Activated naive CD8-positive, alpha-beta T cell (primary cell): Measurements from ENCODE around the gene SDS.

ENCODE experiments used
- H3K27ac Mint-ChIP-seq: one replicate; pipeline ENCODE4 v1.8.0; 2021; ENCODE audit warnings: mixed read lengths
- H3K27me3 Mint-ChIP-seq: one replicate; pipeline ENCODE4 v1.8.0; 2021; ENCODE audit warnings: mixed read lengths
- H3K36me3 Mint-ChIP-seq: one replicate; pipeline ENCODE4 v1.8.0; 2021; ENCODE audit warnings: mixed read lengths
- H3K4me1 Mint-ChIP-seq: one replicate; pipeline ENCODE4 v1.8.0; 2021; ENCODE audit warnings: low read depth, mixed read lengths
- H3K4me3 Mint-ChIP-seq: one replicate; pipeline ENCODE4 v1.8.0; 2021; ENCODE audit warnings: mild to moderate bottlenecking, mixed read lengths
- H3K9me3 Mint-ChIP-seq: one replicate; pipeline ENCODE4 v1.8.0; 2021; ENCODE audit warnings: low read depth, mixed read lengths

The SDS gene, protein sequence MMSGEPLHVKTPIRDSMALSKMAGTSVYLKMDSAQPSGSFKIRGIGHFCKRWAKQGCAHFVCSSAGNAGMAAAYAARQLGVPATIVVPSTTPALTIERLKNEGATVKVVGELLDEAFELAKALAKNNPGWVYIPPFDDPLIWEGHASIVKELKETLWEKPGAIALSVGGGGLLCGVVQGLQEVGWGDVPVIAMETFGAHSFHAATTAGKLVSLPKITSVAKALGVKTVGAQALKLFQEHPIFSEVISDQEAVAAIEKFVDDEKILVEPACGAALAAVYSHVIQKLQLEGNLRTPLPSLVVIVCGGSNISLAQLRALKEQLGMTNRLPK

DNA sequence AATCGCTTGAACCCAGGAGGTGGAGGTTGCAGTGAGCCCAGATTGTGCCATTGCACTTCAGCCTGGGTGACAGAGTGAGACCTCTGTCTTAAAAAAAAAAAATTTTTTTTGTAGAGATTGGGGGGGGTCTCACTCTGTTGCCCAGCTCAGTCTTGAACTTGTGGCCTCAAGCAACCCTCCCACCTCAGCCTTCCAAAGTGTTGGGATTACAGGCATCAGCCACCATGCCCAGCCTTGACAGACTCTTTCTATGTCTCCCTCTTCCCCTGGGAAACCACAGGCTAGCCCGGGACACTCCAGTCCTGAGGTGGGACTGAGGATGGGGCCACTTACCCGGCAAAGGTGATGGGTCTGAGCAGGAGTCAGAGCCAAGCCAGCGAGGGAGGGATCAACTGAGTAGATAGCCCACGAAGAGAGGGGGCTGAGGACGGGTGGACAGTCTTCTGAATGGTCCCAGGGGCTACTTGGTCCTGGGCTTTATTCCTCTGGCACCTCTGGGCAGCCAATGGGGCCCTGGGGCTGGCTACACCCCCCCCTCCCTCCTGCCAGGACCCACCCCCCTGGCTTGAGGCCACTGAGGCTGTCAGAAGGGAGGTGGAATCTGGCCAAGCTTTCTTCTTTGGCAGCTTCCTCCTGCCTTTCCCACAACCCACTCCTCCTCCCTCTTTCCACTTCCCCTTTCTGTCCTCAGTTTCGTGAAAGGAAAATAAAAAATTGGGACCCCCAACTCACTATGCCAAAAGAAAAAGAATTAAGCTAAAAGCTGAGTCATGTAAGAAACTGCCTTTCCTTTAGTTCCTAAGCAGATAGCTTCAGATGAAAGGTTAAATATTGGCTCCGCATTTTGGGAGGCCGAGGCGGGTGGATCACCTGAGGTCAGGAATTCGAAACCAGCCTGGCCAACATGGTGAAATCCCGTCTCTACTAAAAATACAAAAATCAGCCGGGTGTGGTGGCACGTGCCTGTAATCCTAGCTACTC is at the start of gene SDS:
Gene SDS, minus strand, starts transcription at position 453 of the 981 bp plus-strand sequence. CDS start 4,179 bp downstream, outside the sequence.
- Mint-ChIP-seq H3K36me3 (no peaks in the 10 kb centered on the region), H3K27me3 (peaks cover 6% of the 10 kb centered on the region), H3K9me3 (no peaks in the 10 kb centered on the region), H3K4me1 (no peaks in the 10 kb centered on the region), H3K4me3 (no peak within 1 kb of the TSS), H3K27ac (no peak within 1 kb of the TSS)

DNA sequence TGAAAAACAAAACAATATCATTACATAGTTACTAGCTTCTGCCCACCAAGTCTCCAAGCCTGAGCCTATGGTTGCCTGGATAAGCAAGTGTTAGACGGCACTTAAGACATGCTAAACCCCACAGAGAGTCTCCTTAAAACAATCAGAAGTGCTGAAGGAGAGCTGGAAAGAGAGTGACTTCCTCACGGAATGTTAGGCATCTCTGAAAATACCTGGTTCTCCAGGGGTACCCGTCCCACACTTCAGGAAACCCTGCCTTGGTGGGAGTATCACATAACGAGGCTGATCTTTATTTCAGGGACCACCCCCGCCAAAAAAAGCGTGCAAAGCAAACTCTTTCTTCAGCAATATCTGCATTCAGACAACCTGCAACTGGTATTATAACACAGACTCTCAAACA is 49.6 kb upstream of the SDS start:
- no peaks in the 10 kb centered on the region for H3K36me3 Mint-ChIP-seq
- peaks cover 7% of the 10 kb centered on the region for H3K27me3 Mint-ChIP-seq
- no peaks in the 10 kb centered on the region for H3K4me1 Mint-ChIP-seq
- no peak overlapping the region for H3K4me3 Mint-ChIP-seq
- no peak overlapping the region for H3K27ac Mint-ChIP-seq
- no peaks in the 10 kb centered on the region for H3K9me3 Mint-ChIP-seq

DNA sequence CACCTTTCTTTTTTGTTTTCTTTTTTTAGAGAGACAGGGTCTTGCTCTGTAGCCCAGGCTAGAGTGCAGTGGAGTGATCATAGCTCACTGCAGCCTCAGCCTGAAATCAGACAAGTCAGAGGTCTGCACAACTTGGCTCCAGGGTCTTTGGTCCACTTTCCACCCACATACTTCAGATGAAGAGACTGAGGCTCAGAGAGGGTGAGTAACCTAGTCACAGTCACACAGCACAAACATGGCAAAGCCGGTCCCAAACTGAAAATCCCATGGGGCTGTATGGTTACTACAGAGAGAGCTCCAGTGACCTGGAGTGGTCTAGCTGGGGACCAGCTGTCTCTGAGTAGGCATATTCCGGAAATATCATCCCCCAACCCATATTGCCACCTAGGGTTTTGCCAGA is 48.8 kb upstream of the SDS start:
- H3K9me3 Mint-ChIP-seq: no peaks in the 10 kb centered on the region
- no peak overlapping the region for H3K4me3 Mint-ChIP-seq
- H3K27ac Mint-ChIP-seq: no peak overlapping the region
- peaks cover 7% of the 10 kb centered on the region for H3K27me3 Mint-ChIP-seq
- no peaks in the 10 kb centered on the region for H3K36me3 Mint-ChIP-seq
- H3K4me1 Mint-ChIP-seq: no peaks in the 10 kb centered on the region

GRCh38 chr12:113449839-113450238 is 46.2 kb upstream of the SDS start:
- Mint-ChIP-seq H3K27me3 (peaks cover 17% of the 10 kb centered on the region), H3K27ac (no peak overlapping the region), H3K4me1 (no peaks in the 10 kb centered on the region), H3K36me3 (no peaks in the 10 kb centered on the region), H3K4me3 (no peak overlapping the region), H3K9me3 (no peaks in the 10 kb centered on the region)

DNA sequence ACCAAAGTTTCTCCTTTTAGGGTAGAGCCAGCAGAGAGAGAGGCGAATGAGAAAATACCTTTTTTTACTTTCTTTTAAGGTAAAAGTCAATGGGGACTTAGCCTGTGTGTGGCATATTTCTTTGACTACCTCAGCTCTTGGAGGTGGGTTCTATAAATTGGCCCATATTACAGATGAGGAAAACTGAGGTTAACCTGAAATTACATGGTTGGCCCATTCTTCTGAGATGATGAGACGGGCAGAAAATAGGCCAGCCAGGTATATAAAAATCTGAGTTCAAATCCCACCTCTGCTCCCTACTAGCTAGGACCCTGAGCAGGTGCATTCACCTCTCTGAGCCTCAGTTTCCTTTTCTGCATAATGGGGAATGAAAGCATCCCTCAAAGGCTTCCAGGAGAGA is 45.6 kb upstream of the SDS start:
- Mint-ChIP-seq H3K4me3 (no peak overlapping the region), H3K4me1 (no peaks in the 10 kb centered on the region), H3K9me3 (no peaks in the 10 kb centered on the region), H3K36me3 (no peaks in the 10 kb centered on the region), H3K27me3 (peaks cover 17% of the 10 kb centered on the region), H3K27ac (no peak overlapping the region)

GRCh38 chr12:113448873-113449272 is 45.2 kb upstream of the SDS start:
- Mint-ChIP-seq H3K36me3 (no peaks in the 10 kb centered on the region), H3K27me3 (peaks cover 17% of the 10 kb centered on the region), H3K9me3 (no peaks in the 10 kb centered on the region), H3K27ac (no peak overlapping the region), H3K4me1 (no peaks in the 10 kb centered on the region), H3K4me3 (no peak overlapping the region)

DNA sequence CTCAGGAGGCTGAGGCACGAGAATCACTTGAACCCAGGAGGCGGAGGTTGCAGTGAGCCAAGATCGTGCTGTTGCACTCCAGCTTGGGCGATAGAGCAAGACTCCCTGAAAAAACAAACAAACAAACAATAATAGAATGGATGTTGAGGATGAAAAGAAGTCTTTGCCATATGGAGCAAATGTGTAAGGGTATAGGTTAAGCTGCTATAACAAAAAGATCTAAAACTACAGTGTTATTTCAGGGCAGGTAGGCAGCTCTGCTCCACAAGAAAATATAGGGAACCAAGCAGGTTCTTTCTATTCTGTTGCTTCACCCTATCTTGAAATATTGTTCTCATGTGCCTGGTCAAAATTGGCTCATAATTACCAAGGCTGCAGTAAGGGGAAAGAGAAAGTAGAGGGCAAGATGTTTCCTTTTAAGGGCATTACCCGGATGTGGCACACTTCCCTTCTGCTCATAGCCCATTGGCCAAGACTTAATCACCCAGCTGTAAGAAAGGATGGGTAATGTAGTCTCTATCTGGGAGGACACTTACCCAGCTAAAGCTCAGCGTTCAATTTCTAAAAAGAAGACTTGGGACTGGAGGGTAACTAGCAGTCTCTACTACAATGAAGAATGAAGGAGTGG is 42.0 kb upstream of the SDS start:
- Mint-ChIP-seq H3K27me3 (peaks cover 17% of the 10 kb centered on the region), H3K4me3 (no peak overlapping the region), H3K27ac (no peak overlapping the region), H3K4me1 (no peaks in the 10 kb centered on the region), H3K36me3 (no peaks in the 10 kb centered on the region), H3K9me3 (no peaks in the 10 kb centered on the region)

DNA sequence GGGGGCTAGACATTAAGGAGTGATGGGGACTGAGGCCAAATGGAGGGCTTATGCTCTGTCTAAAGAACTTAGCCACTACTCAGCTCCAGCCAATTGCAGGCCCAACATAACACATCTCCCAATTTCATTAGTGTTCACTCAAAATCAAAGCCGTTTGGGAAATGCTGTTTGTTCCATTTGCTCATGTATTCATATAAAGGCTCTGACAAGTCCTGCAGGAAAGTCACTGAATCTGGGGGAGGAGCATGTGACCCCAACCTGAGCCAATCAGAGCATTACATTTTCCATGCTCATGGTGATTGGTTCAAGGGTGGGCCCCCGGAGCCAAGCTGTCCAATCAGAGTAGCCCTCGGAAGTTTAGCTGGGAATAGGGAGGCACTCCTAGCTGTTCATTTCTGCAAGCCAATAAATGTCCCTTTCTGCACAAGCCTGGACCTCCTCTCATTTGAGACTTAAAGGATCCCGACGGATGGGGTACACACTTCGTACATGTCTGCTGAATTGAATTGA is 39.4 kb upstream of the SDS start:
- peaks cover 17% of the 10 kb centered on the region for H3K27me3 Mint-ChIP-seq
- no peak overlapping the region for H3K27ac Mint-ChIP-seq
- no peaks in the 10 kb centered on the region for H3K4me1 Mint-ChIP-seq
- no peaks in the 10 kb centered on the region for H3K36me3 Mint-ChIP-seq
- no peaks in the 10 kb centered on the region for H3K9me3 Mint-ChIP-seq
- no peak overlapping the region for H3K4me3 Mint-ChIP-seq

DNA sequence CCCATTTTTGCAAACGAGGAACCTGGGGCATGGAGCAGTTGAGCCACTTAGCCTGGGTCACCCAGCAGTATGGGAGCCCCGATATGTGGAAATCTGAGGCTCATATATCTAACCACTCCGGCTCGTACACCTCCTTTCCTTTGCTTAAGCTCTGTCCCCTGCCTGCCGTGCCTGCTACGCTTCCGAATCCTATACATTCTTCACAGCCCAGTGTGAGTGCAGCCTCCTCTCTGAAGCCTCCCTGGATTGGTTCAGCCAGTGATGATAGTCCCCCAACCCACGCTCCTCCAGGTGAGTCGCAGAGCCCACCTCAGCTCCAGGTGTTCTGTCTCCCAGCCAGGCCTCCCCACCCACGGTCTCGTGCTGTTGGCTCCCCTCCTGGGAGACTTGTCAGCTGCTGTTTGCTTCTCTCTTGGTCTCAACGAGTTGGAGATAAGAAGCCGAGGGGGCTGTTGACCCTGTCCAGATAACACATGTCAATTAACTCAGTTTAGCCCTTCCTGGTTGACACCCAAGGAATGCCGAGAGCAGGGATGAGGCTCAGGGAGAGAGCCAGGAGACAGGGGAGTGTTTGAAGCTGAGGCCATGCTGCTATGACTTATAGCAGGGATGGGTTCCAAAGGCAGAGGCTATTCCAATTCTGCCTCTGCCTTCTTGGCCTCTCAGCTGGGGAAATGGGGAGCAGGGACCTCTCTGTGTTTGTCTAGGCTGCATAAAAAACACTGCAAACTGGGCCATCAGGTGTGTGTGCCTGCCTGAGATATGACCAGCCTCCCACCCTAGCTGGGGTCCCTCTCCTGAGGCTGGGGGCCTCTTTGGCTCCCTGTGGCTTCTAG is 37.5 kb upstream of the SDS start:
- no peaks in the 10 kb centered on the region for H3K4me1 Mint-ChIP-seq
- H3K27ac Mint-ChIP-seq: no peak overlapping the region
- no peak overlapping the region for H3K4me3 Mint-ChIP-seq

DNA sequence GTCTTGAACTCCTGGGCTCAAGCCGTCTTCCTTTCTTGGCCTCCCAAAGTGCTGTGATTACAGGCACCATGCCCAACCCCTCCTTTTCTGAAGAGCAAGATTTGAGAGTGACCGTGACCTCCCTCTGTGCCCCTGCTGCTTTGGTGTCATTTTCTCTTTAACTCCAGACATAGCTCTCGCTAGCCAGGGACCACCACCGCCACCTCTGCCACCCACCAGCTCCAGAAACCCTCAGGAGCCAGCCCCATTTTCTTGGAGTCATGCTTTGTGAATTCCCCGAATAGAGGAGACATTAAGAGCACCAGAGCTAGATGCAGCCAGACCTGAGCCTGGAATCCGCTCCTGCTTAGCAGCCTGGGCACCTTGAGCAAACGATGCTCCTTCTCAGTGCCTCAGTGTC is 36.6 kb upstream of the SDS start:
- Mint-ChIP-seq H3K4me1 (no peaks in the 10 kb centered on the region), H3K27me3 (peaks cover 6% of the 10 kb centered on the region), H3K27ac (no peak overlapping the region), H3K4me3 (no peak overlapping the region), H3K9me3 (no peaks in the 10 kb centered on the region), H3K36me3 (no peaks in the 10 kb centered on the region)

More for the DNA sequence above, 37.5 kb upstream of the SDS start:
- H3K9me3 Mint-ChIP-seq: no peaks in the 10 kb centered on the region
- H3K27me3 Mint-ChIP-seq: peaks cover 13% of the 10 kb centered on the region
- no peaks in the 10 kb centered on the region for H3K36me3 Mint-ChIP-seq

DNA sequence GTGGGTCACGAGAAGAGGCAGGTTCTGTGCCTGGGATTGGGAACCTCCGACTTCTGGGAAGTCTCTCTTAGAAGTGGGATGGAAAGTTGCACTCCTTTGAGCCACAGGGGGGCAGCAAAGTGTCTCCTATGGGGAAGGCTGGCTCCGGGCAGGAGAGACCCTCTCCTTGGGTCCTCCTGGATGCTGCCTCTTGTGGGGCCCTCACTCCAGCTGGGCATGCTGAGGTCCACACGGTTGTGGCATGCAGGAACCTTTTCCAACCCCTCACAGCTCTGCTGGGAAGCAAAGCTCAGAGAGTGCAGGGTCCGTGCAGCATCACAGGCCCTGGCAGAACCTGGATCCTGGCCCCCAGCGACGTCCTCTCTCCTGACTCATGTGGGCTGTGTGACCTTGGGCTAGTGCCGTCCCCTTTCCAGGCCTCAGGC is 35.9 kb upstream of the SDS start:
- no peak overlapping the region for H3K4me3 Mint-ChIP-seq
- no peaks in the 10 kb centered on the region for H3K9me3 Mint-ChIP-seq
- H3K36me3 Mint-ChIP-seq: no peaks in the 10 kb centered on the region

DNA sequence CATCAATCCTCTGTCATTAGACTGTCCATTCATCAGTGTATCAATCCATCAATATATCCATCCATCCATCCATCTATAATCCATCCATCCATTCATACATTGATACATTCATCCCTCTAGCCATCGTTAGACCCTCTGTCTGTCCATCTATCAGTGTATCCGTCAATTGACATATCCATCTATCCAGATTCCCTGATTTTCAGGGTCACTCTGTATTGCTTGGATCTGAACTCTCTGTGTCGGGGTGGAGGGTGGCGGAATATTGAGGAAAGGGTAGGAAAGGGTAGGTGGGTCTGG is 35.6 kb upstream of the SDS start:
- Mint-ChIP-seq H3K9me3 (no peaks in the 10 kb centered on the region), H3K4me3 (no peak overlapping the region)

More for the DNA sequence above, 35.9 kb upstream of the SDS start:
- Mint-ChIP-seq H3K4me1 (no peaks in the 10 kb centered on the region), H3K27ac (no peak overlapping the region), H3K27me3 (peaks cover 3% of the 10 kb centered on the region)

GRCh38 chr12:113438523-113439300 is 35.0 kb upstream of the SDS start:
- no peak overlapping the region for H3K27ac Mint-ChIP-seq
- H3K27me3 Mint-ChIP-seq: peaks cover 3% of the 10 kb centered on the region
- H3K9me3 Mint-ChIP-seq: no peaks in the 10 kb centered on the region
- H3K4me3 Mint-ChIP-seq: no peak overlapping the region
- no peaks in the 10 kb centered on the region for H3K4me1 Mint-ChIP-seq
- H3K36me3 Mint-ChIP-seq: no peaks in the 10 kb centered on the region

More for the DNA sequence above, 35.6 kb upstream of the SDS start:
- no peaks in the 10 kb centered on the region for H3K4me1 Mint-ChIP-seq
- H3K36me3 Mint-ChIP-seq: no peaks in the 10 kb centered on the region
- H3K27ac Mint-ChIP-seq: no peak overlapping the region
- H3K27me3 Mint-ChIP-seq: peaks cover 3% of the 10 kb centered on the region

- Mint-ChIP-seq H3K27me3 (no peaks in the 10 kb centered on the region), H3K9me3 (no peaks in the 10 kb centered on the region), H3K36me3 (no peaks in the 10 kb centered on the region), H3K4me1 (no peaks in the 10 kb centered on the region), H3K27ac (no peak overlapping the region), H3K4me3 (no peak overlapping the region)
These were observed 34.0 kb upstream of the SDS start for GRCh38 chr12:113437729-113438100.
